Measurements from ENCODE around the gene ZNF385B. TPM values are rescaled to one million over a fixed set of nuclear protein-coding genes. Genes with fewer than 3 reads are reported as not detected.

The ZNF385B gene
- total RNA-seq, 2 experiments from 2014 or later = not detected

- ATAC-seq (ENCODE audit: low read depth) = no peak
- POLR2A ChIA-PET = no interaction called here
- Mint-ChIP-seq H3K27me3 (peaks cover 2% of the 10 kb centered on the region), H3K4me1 (no peaks in the 10 kb centered on the region), H3K9me3 (no peaks in the 10 kb centered on the region), H3K36me3 (no peaks in the 10 kb centered on the region), H3K4me3 (no peak overlapping the region), H3K27ac (no peak overlapping the region)
- no peak for DNase-seq
Measured at GRCh38 chr2:179595284-179595683, 266.1 kb downstream of the ZNF385B start.

- Mint-ChIP-seq H3K27ac (no peak overlapping the region), H3K9me3 (no peaks in the 10 kb centered on the region), H3K4me3 (no peak overlapping the region), H3K36me3 (no peaks in the 10 kb centered on the region), H3K4me1 (no peaks in the 10 kb centered on the region), H3K27me3 (no peaks in the 10 kb centered on the region)
- ATAC-seq (ENCODE audit: low read depth) (no peak), DNase-seq (no peak)
- POLR2A ChIA-PET = no interaction called here
Measured at GRCh38 chr2:179594268-179595112, 266.9 kb downstream of the ZNF385B start.

GRCh38 chr2:179593323-179593722 is 268.1 kb downstream of the ZNF385B start:
- ATAC-seq (ENCODE audit: low read depth) = no peak
- no peak overlapping the region for H3K4me3 Mint-ChIP-seq
- H3K27ac Mint-ChIP-seq = no peak overlapping the region
- H3K36me3 Mint-ChIP-seq = no peaks in the 10 kb centered on the region
- POLR2A ChIA-PET = no interaction called here
- no peaks in the 10 kb centered on the region for H3K9me3 Mint-ChIP-seq
- H3K27me3 Mint-ChIP-seq = no peaks in the 10 kb centered on the region
- H3K4me1 Mint-ChIP-seq = no peaks in the 10 kb centered on the region
- DNase-seq = no peak

- POLR2A ChIA-PET = no interaction called here
- no peaks in the 10 kb centered on the region for H3K4me1 Mint-ChIP-seq
- no peaks in the 10 kb centered on the region for H3K27me3 Mint-ChIP-seq
- no peak overlapping the region for H3K27ac Mint-ChIP-seq
- ATAC-seq (ENCODE audit: low read depth) (no peak), DNase-seq (no peak)
- no peak overlapping the region for H3K4me3 Mint-ChIP-seq
- no peaks in the 10 kb centered on the region for H3K9me3 Mint-ChIP-seq
- no peaks in the 10 kb centered on the region for H3K36me3 Mint-ChIP-seq
Measured at GRCh38 chr2:179592167-179592936, 269.1 kb downstream of the ZNF385B start.

DNA sequence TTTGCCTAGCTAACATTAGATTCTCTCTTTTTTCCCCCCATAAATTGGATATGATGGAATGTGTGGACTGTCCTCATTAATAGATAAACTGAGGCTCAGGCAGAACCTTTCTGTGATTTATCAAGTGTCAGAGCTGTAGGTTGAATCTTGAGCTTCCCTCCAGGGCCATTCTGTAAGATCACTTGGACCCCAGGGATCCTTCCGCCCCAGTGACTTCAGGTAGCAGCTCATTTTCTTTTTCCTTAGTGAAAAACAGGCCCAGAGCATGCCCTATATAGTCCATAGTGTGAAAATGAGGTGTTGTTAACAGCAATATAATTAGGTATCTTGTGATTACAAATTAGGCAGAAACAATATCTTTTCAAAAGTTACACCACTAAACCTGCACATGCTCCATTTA is 269.7 kb downstream of the ZNF385B start:
- no peak overlapping the region for H3K4me3 Mint-ChIP-seq
- POLR2A ChIA-PET = no interaction called here
- H3K36me3 Mint-ChIP-seq = no peaks in the 10 kb centered on the region
- ATAC-seq (ENCODE audit: low read depth) (no peak), DNase-seq (no peak)
- no peak overlapping the region for H3K27ac Mint-ChIP-seq
- H3K9me3 Mint-ChIP-seq = no peaks in the 10 kb centered on the region
- no peaks in the 10 kb centered on the region for H3K4me1 Mint-ChIP-seq
- H3K27me3 Mint-ChIP-seq = no peaks in the 10 kb centered on the region

DNA sequence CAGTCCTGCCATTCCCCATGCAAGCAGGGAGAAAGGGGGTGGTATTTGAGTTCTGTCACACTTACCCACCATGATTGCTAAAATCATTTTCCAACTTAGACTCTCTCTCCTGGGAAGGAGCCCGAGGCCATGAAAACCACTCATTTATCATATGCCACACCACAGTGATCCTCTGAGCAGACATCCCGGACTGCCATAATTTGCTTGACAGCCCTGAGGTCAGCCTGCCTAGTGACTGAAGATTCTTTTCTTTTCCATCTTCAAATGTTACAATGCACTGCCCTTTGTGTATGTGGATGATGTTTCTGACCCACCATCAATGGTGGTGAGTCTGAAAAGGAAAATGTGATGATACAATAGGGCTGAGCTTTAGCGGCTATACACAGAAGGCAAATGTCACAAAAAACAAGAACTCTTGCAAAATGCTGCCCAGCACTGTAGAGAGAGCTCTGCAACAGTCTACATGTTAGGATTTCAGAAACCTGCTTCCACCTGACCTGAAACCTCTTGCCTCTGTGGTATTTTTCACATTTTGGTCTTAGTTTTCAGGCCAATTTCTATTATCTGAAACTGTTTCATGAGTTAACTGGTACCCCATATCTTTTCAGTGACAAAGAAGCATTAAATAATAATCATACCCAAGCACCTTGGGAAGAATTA is 272.8 kb downstream of the ZNF385B start:
- no peaks in the 10 kb centered on the region for H3K4me1 Mint-ChIP-seq
- no peaks in the 10 kb centered on the region for H3K27me3 Mint-ChIP-seq
- H3K36me3 Mint-ChIP-seq = no peaks in the 10 kb centered on the region
- no peaks in the 10 kb centered on the region for H3K9me3 Mint-ChIP-seq
- no peak overlapping the region for H3K27ac Mint-ChIP-seq
- POLR2A ChIA-PET = no interaction called here
- ATAC-seq (ENCODE audit: low read depth) (no peak), DNase-seq (no peak)
- no peak overlapping the region for H3K4me3 Mint-ChIP-seq

GRCh38 chr2:179584760-179585159 is 276.7 kb downstream of the ZNF385B start:
- Mint-ChIP-seq H3K4me3 (no peak overlapping the region), H3K9me3 (no peaks in the 10 kb centered on the region), H3K36me3 (no peaks in the 10 kb centered on the region), H3K27me3 (no peaks in the 10 kb centered on the region), H3K4me1 (no peaks in the 10 kb centered on the region), H3K27ac (no peak overlapping the region)
- no peak for DNase-seq
- no peak for ATAC-seq (ENCODE audit: low read depth)
- POLR2A ChIA-PET = no interaction called here

DNA sequence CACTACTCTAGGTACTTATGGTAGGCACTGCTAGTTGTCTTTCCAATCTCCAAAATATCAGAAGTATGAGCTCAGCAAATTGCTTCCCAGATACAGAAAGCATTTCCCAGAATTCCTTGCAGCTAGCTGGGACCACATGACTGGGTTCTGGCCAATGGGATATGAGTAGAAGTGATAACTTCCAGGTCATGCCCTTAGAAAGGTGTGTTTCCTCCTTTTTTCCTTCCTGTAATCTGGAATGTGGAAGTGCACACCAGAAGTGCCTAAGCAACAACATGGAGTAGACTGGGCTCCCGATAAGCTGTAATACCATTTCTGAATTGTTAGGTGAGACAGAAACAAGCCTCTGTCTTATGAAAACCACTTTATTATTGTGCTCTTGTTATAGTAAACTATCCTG is 279.8 kb downstream of the ZNF385B start:
- Mint-ChIP-seq H3K4me1 (no peaks in the 10 kb centered on the region), H3K27ac (no peak overlapping the region), H3K27me3 (no peaks in the 10 kb centered on the region), H3K4me3 (no peak overlapping the region), H3K9me3 (no peaks in the 10 kb centered on the region), H3K36me3 (no peaks in the 10 kb centered on the region)
- POLR2A ChIA-PET = no interaction called here
- DNase-seq (no peak), ATAC-seq (ENCODE audit: low read depth) (no peak)

- POLR2A ChIA-PET = no interaction called here
- no peak overlapping the region for H3K27ac Mint-ChIP-seq
- no peaks in the 10 kb centered on the region for H3K27me3 Mint-ChIP-seq
Measured at GRCh38 chr2:179580378-179581146, 280.9 kb downstream of the ZNF385B start.

DNA sequence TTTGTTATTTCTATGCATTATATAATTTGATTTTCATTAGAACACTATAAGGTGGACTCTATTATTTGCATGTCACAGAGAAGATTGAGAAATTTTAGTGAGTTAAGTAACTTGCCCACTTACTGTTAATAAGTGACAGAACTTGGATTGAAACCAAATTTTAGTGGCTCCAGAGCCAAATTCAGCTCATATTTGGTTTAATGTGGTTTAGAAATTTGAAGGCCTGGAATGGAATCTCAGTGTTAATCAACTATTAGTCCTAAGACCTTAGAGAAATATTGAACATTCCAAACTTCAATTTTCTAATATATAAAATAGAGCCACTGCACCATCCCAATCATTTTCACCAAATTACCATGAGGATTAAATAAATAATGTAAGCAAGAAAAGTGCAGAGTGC is 281.6 kb downstream of the ZNF385B start:
- no peak for ATAC-seq (ENCODE audit: low read depth)
- H3K36me3 Mint-ChIP-seq = no peaks in the 10 kb centered on the region
- no peaks in the 10 kb centered on the region for H3K9me3 Mint-ChIP-seq
- no peak overlapping the region for H3K27ac Mint-ChIP-seq
- DNase-seq = no peak
- H3K4me3 Mint-ChIP-seq = no peak overlapping the region
- POLR2A ChIA-PET = no interaction called here
- no peaks in the 10 kb centered on the region for H3K27me3 Mint-ChIP-seq
- H3K4me1 Mint-ChIP-seq = no peaks in the 10 kb centered on the region

More at GRCh38 chr2:179580378-179581146, 280.9 kb downstream of the ZNF385B start:
- no peak for DNase-seq
- H3K4me3 Mint-ChIP-seq = no peak overlapping the region
- no peaks in the 10 kb centered on the region for H3K4me1 Mint-ChIP-seq
- H3K9me3 Mint-ChIP-seq = no peaks in the 10 kb centered on the region
- H3K36me3 Mint-ChIP-seq = no peaks in the 10 kb centered on the region
- no peak for ATAC-seq (ENCODE audit: low read depth)

- POLR2A ChIA-PET = no interaction called here
- H3K4me1 Mint-ChIP-seq = no peaks in the 10 kb centered on the region
- ATAC-seq (ENCODE audit: low read depth) = no peak
- H3K4me3 Mint-ChIP-seq = no peak overlapping the region
- H3K36me3 Mint-ChIP-seq = no peaks in the 10 kb centered on the region
- H3K9me3 Mint-ChIP-seq = no peaks in the 10 kb centered on the region
- no peak overlapping the region for H3K27ac Mint-ChIP-seq
- no peaks in the 10 kb centered on the region for H3K27me3 Mint-ChIP-seq
- DNase-seq = no peak
Measured at GRCh38 chr2:179578171-179578916, 283.1 kb downstream of the ZNF385B start.

- Mint-ChIP-seq H3K27me3 (no peaks in the 10 kb centered on the region), H3K4me1 (no peaks in the 10 kb centered on the region), H3K27ac (no peak overlapping the region), H3K36me3 (no peaks in the 10 kb centered on the region), H3K9me3 (no peaks in the 10 kb centered on the region), H3K4me3 (no peak overlapping the region)
- DNase-seq (no peak), ATAC-seq (ENCODE audit: low read depth) (no peak)
- POLR2A ChIA-PET = no interaction called here
Measured at GRCh38 chr2:179574061-179574519, 287.3 kb downstream of the ZNF385B start.

- no peaks in the 10 kb centered on the region for H3K4me1 Mint-ChIP-seq
- no peak overlapping the region for H3K27ac Mint-ChIP-seq
- POLR2A ChIA-PET = no interaction called here
- H3K36me3 Mint-ChIP-seq = no peaks in the 10 kb centered on the region
- no peak for DNase-seq
- no peak for ATAC-seq (ENCODE audit: low read depth)
- H3K27me3 Mint-ChIP-seq = no peaks in the 10 kb centered on the region
- no peak overlapping the region for H3K4me3 Mint-ChIP-seq
- no peaks in the 10 kb centered on the region for H3K9me3 Mint-ChIP-seq
Measured at GRCh38 chr2:179572544-179572943, 288.9 kb downstream of the ZNF385B start.

Measured in activated naive CD8-positive, alpha-beta T cell treated with anti-CD3 and anti-CD28 coated beads, Interleukin-2, amount 10 ng/mL, durations not matched to agents 7 days and 5 days (primary cell).